Measurements from ENCODE around the gene TMEM117. TPM values are rescaled to one million over a fixed set of nuclear protein-coding genes. Genes with fewer than 3 reads are reported as not detected.
"Not testable (repeated sequence)": the region's sequence is repeated elsewhere in the genome, so short reads cannot be mapped to it uniquely, and the experiment has no call there.

Gene TMEM117
- polyA plus RNA-seq, 3 donors: 14.7 to 15.8 (median 14.8) TPM

- DNase-seq (ENCODE audit: low read depth in 3 of 3, low spot score in 2 of 3): no peak
These were observed 338.2 kb downstream of the TMEM117 start for GRCh38 chr12:44174053-44174452.

DNA sequence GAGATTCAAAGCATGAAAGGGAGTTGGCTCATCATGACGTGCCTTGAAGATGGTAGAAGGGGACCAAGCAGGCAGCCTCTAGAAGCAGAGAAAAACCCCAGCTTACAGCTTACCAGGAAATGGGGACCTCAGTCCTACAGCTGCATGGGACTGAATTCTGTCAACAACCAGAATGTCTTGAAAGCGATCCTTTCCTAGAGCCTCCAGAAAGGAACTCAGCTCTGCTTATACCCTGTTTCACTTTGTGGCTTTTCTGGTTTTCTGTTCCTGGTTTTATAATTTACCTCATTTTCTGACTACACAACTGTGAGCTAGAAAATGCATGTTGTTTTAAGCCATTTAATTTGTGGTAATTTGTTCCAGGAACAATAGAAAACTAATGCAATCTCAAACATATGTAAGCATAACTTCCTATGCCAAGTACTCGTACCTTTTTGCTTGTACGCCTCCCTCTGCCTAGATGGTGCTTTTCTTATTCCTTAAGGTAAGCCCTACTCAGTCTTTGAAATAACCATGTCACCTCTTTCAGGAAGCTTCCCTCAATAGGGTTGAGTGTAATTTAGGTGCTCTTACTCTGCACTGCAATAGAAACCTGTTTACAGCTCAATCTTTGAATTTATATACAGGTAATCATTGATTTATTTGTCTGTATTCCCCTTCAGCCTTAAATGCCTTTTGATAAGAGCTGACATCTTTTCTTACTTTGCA, 348.8 kb downstream of the TMEM117 start:
- DNase-seq (ENCODE audit: low read depth in 3 of 3, low spot score in 2 of 3): no peak

GRCh38 chr12:44193281-44193680, 357.4 kb downstream of the TMEM117 start:
- no peak for DNase-seq (ENCODE audit: low read depth in 3 of 3, low spot score in 2 of 3)

- not testable (repeated sequence) for DNase-seq (ENCODE audit: low read depth in 3 of 3, low spot score in 2 of 3)
These were observed 359.8 kb downstream of the TMEM117 start for GRCh38 chr12:44195719-44196118.

GRCh38 chr12:44206045-44206444, 370.2 kb downstream of the TMEM117 start:
- no peak for DNase-seq (ENCODE audit: low read depth in 3 of 3, low spot score in 2 of 3)

DNA sequence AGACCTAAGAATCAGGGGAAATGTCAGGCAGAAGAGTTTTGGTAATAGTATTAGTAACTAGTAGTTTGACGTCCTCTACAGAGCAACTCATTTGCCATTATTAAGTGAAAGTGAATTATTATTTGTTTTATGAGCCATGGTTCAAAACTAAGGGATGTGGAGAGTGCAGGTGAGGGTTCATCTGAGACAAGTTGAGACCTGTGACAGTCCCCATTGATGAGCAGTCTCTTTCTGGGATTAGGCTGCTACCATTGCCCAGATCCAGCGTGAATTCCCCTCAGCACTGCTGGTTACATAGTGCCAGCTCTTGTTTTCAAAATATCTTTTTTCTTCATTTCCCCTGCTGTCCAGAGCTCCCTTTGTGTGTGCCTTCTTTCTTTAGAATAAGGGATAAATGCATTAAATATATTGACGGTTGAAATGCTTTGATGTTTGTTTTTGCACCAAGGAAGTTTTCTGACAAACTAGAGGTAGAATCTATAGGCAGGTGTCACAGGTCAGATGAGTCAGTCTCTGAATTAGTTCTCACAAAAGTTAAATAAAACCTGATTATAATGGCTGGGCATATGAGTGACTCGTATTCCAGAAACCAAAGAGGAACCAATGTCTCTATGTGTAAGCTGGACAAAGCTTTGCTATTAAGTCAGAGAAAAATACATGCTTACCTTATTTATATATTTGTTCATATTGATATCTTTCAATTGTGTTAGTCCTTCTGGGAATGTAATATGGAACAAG, 381.4 kb downstream of the TMEM117 start:
- DNase-seq (ENCODE audit: low read depth in 3 of 3, low spot score in 2 of 3): no peak

DNA sequence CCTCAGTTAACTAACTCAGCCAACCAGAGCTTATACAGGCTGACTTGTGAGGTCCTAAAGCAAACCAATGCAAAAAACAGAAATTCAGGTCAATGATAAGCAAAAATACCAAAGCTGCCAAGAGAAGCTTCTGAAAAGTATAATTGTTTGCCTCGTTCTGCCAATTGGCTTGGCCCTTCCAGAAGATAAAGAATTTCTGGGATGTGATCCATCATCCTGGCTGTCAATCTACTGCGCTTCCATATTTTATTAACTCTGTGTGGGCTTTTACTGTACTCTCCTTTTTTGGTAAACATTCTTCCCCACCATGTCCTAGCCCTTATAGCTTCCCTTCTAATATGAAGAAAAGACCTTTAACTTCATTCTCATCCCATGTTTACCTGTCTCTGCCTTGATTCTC, 387.9 kb downstream of the TMEM117 start:
- no peak for DNase-seq (ENCODE audit: low read depth in 3 of 3, low spot score in 2 of 3)

GRCh38 chr12:44224399-44225148, 388.7 kb downstream of the TMEM117 start:
- no peak for DNase-seq (ENCODE audit: low read depth in 3 of 3, low spot score in 2 of 3)

GRCh38 chr12:44225149-44225510, 389.2 kb downstream of the TMEM117 start:
- DNase-seq (ENCODE audit: low read depth in 3 of 3, low spot score in 2 of 3): no peak

GRCh38 chr12:44227616-44228015, 391.7 kb downstream of the TMEM117 start:
- no peak for DNase-seq (ENCODE audit: low read depth in 3 of 3, low spot score in 2 of 3)

DNA sequence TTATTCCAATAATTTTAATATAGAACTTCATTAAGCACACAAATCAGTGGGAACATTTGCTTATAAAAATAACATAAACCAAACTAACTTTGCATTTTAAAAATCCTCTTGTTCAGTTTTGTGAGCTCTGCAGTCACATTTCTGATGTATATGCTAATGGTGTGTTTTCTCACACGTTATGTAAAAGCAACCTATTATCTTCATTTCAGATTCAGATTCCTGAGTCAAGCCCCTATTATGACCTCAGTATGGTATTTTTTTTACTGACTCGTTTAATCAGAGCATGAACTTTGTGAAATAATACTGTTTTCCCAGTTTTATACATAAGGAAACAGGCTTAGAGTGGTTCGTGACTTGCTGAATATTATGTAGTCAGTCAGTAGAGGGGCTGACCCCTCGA, 394.0 kb downstream of the TMEM117 start:
- no peak for DNase-seq (ENCODE audit: low read depth in 3 of 3, low spot score in 2 of 3)

GRCh38 chr12:44235674-44236073, 399.8 kb downstream of the TMEM117 start:
- DNase-seq (ENCODE audit: low read depth in 3 of 3, low spot score in 2 of 3): no peak

GRCh38 chr12:44240186-44240585, 404.3 kb downstream of the TMEM117 start:
- no peak for DNase-seq (ENCODE audit: low read depth in 3 of 3, low spot score in 2 of 3)

GRCh38 chr12:44245932-44246331, 410.1 kb downstream of the TMEM117 start:
- DNase-seq (ENCODE audit: low read depth in 3 of 3, low spot score in 2 of 3): no peak

DNA sequence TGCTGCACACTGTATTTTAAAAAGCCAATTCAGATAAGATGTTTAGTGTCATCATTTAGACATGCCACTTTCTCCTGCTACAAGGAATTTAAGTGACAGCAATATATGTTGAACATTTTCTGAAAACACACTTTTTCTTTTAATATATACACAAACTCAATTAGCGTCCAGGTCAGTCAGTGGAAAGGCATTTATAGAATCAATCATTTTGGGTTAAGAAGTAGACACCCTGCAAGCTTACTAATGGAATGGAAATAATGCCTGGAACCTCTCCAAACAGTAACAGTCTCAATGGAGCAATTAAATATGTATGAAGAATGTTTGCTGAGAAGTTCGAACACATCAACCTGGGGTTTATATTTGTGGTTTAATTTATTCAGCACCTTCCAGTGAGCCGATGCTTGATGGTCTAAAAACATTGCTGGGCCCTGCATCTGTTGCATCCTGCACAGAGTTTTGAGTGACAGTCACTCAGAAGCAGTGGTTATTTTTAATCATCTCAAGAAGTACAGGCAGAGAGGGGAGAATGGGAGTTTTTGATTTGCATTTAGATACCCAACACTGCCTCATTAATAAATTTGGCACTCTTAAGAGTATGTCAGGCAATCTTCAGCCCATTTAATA, 410.7 kb downstream of the TMEM117 start:
- no peak for DNase-seq (ENCODE audit: low read depth in 3 of 3, low spot score in 2 of 3)

DNA sequence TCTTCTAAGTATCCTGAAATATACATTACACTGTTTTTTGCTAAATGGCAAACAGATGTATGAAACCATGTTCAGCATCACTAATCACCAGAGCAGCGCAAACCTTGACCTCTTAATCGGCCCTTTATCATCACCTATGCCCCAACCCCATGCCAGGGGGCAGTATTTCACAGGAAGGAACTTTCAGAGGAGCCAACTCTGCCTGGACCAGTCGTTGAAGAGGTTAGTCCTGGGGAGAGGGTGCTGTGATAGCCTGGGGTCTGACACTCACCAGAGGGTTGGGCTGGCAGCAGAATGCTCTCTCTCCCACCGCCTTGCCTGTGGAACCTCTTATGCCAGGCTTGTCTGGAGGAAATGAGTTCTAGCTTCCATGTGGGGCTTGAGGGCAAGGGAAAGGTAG, 411.7 kb downstream of the TMEM117 start:
- DNase-seq (ENCODE audit: low read depth in 3 of 3, low spot score in 2 of 3): no peak

DNA sequence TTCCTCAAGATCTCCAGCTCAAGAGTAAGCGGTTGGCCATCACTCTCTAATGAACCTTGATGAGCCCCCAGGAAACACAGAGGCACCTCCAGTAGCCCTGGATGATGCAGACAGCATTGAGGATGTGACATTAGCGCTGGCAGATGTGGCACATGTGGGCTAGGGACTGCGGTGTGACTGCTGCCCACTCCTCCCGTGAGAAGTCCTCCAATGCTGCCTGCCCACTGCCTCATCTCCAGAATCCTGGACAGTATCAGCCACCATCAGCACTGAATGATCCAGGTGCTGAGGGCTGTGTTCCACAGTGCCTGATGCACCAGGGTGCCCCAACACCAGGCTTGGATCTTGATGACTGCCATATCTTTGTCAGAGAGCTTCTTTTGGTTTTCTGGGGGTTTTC, 412.6 kb downstream of the TMEM117 start:
- no peak for DNase-seq (ENCODE audit: low read depth in 3 of 3, low spot score in 2 of 3)

- not testable (repeated sequence) for DNase-seq (ENCODE audit: low read depth in 3 of 3, low spot score in 2 of 3)
These were observed 414.6 kb downstream of the TMEM117 start for GRCh38 chr12:44250440-44250839.

- no peak for DNase-seq (ENCODE audit: low read depth in 3 of 3, low spot score in 2 of 3)
These were observed 417.5 kb downstream of the TMEM117 start for GRCh38 chr12:44253338-44253856.

DNA sequence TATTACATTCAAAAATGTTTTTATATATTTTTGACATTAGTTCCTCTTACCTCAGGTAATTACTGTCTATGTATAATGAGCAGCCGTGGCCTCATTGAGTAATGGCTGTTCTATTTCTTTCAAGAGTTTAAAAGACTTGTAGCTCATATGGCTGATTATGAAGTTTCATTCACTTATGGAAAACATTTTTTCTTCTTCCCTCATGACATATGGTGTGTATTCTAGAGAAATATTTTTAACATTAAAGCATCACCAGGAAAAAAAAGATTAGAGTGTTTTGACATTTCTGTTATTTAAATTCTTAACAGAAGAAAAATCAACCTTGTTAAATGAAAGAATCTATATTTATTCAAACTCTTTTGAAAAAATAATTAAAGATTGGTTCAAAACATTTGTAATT, 422.4 kb downstream of the TMEM117 start:
- no peak for DNase-seq (ENCODE audit: low read depth in 3 of 3, low spot score in 2 of 3)

- DNase-seq (ENCODE audit: low read depth in 3 of 3, low spot score in 2 of 3): no peak
These were observed 424.0 kb downstream of the TMEM117 start for GRCh38 chr12:44259890-44260289.

Data from right renal cortex interstitium (tissue), 3 donors.